HepG2 (cell line): Measurements from ENCODE around the gene FAM219A.

Source experiments
- NR2F2 ChIP-seq: IDR thresholded peaks from 2 replicates; pipeline ENCODE4 v1.6.1; 2012; ENCODE audit warnings: low read depth, inconsistent platforms, borderline replicate concordance
- PRDM10 ChIP-seq: sonication (generic); formaldehyde crosslinking; IDR thresholded peaks from 2 replicates; pipeline ENCODE4 v1.4.0; 2020; ENCODE audit warnings: low read depth, missing genetic modification reagents

- TF ChIP-seq PRDM10 (CRISPR knock-in tag) (no peak), NR2F2 (no peak)
Measured at GRCh38 chr9:34403554-34404380, 54.6 kb downstream of the FAM219A start.
